Lower leg skin (tissue), 3 donors: ENCODE results near the gene COL21A1.

Experiments used
- POLR2A ChIP-seq, 2 donors: fragments of 450-650 bp; IDR thresholded peaks; one replicate each; pipeline ENCODE4 v1.6.1; 2016 to 2017; ENCODE audit warnings: antibody characterized with exemption in 2 of 2, mild to moderate bottlenecking in 1 of 2, moderate library complexity in 1 of 2
- TF ChIP-seq, protein P1 (sequence below), 3 donors: fragments of 450-650 bp; IDR thresholded peaks; one replicate each; pipeline ENCODE4 v1.5.1; 2016; ENCODE audit warnings: antibody characterized with exemption in 3 of 3, mild to moderate bottlenecking in 3 of 3, moderate library complexity in 2 of 3

GRCh38 chr6:56279331-56280080 lies 32.1 kb upstream of the COL21A1 start:
- TF ChIP-seq, protein P1, sequence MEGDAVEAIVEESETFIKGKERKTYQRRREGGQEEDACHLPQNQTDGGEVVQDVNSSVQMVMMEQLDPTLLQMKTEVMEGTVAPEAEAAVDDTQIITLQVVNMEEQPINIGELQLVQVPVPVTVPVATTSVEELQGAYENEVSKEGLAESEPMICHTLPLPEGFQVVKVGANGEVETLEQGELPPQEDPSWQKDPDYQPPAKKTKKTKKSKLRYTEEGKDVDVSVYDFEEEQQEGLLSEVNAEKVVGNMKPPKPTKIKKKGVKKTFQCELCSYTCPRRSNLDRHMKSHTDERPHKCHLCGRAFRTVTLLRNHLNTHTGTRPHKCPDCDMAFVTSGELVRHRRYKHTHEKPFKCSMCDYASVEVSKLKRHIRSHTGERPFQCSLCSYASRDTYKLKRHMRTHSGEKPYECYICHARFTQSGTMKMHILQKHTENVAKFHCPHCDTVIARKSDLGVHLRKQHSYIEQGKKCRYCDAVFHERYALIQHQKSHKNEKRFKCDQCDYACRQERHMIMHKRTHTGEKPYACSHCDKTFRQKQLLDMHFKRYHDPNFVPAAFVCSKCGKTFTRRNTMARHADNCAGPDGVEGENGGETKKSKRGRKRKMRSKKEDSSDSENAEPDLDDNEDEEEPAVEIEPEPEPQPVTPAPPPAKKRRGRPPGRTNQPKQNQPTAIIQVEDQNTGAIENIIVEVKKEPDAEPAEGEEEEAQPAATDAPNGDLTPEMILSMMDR (IDR thresholded peaks at IDR 0.05): no peak
- no peak for TF ChIP-seq POLR2A (IDR thresholded peaks at IDR 0.05)
